ENCODE results near the gene UTP11.

UTP11 gene

DNA sequence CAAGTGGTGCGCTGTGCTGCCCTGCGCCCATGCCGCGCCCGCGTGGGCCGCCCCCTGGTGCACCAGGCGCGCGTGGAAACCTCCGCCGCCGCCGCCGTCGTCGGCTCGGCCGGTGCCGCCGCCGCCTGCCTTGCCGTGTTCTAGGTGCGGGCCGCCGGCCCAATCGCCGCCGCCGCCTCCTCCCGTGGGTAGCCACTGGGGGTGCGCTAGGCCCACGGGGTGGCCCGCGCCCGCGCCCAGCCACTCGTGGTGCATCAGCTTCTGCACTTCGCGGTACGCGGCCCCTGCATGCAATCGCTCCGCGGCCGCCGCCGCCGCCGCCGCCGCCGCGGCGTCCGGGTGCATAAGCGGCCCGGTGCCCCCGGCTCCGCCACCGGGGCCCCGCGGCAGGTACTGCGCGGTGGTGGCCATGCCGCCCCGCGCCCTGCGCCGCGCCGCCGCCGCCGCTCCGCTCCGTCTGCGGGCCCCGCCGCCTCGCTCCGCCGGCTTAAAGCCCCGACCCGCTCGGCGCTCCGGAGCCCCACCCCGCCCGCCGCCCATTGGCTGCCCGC, 33.9 kb downstream of the UTP11 start, which contains the start of gene POU3F1:
POU3F1 (minus strand) TSS at position 461 of the 551 bp plus-strand sequence; CDS start at position 411, 50 bp downstream.
- CTCF ChIA-PET: interaction anchor here (3.2 kb wide), 1 partner anchor 10 kb away, joined by 10 read pairs; no protein-coding TSS in a partner anchor
- DNase-seq: no peak

DNA sequence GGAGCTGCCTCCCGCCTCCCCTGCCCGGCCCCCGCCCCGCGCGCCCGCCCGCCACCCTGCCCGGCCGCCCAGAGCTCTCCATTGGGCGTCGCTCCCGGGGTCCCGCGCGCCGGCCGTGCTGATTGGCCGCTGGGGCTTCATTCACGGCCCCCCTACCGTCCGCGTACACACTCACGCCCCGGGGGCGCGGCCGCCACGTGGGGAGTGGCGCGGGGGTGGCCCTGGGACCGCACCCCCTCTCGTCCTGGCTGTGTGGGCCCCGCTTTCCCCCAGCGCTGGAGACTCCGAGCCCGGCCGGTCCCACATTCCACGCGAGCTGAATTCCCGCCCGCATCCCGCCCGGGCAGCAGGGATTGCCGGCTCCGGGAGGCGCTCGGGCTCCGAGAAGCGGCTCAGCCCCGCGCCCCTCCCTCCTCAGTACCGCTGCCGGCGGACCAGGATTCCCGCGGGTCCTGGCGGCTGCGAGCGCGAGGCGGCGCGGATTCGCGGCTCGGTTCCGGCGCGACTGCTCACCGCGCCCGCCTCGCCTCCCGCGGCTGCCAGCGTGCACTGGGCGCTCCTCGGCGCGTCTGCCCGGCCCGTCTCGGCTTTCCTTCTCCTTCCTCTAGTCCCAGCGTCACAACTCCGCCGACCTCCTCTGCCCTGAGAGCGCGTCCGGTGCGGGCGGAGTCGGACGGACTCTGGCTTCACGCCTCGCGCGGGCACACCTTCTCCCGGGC, 34.5 kb downstream of the UTP11 start:
- no peaks in the 10 kb centered on the region for H3K36me3 ChIP-seq (ENCODE audit: control insufficient read depth in 4 of 4, insufficient read depth in 4 of 4, low read length in 3 of 4)
- H3K4me3 ChIP-seq (ENCODE audit: control insufficient read depth in 1 of 7, extremely low read depth in 1 of 7, insufficient read depth in 4 of 7, low read depth in 2 of 7, low read length in 6 of 7): peak overlapping the region; percentile 17 to 71 (median 32)
- H3K9me3 ChIP-seq (ENCODE audit: control extremely low read depth in 1 of 5, control insufficient read depth in 4 of 5, insufficient read depth in 2 of 5, low read depth in 1 of 5, low read length in 4 of 5): no peaks in the 10 kb centered on the region
- ChIA-PET CTCF (interaction anchor here (1.1 to 3.2 kb wide), 3 partner anchors 10 to 58 kb away, joined by 3 to 10 read pairs (median 3); no protein-coding TSS in a partner anchor), POLR2A (no interaction called here)
- peak in 2 of 3 donors; percentile 69 to 79 for DNase-seq
- H3K4me1 ChIP-seq (ENCODE audit: control extremely low read depth in 1 of 4, control insufficient read depth in 4 of 4, insufficient read depth in 4 of 4, low read length in 3 of 4): peaks cover 0 to 32% (median 25%) of the 10 kb centered on the region in 4 experiments
- WGBS (ENCODE audit: insufficient coverage): under 1% methylated on average over 79 of the region's 99 CpGs
- peaks cover 8 to 78% (median 55%) of the 10 kb centered on the region in 5 experiments for H3K27me3 ChIP-seq (replicated peaks in 2 of 5; ENCODE audit: control insufficient read depth in 4 of 5, insufficient read depth in 5 of 5, low read length in 4 of 5)
- no peak overlapping the region for H3K27ac ChIP-seq (ENCODE audit: insufficient read depth in 1 of 2, low read depth in 1 of 2, low read length in 2 of 2, poor library complexity in 1 of 2, severe bottlenecking in 2 of 2)

More for the DNA sequence above, 33.9 kb downstream of the UTP11 start, which contains the start of gene POU3F1:
- Histone ChIP-seq H3K9me3 (ENCODE audit: control extremely low read depth in 1 of 5, control insufficient read depth in 4 of 5, insufficient read depth in 2 of 5, low read depth in 1 of 5, low read length in 4 of 5) (no peaks in the 10 kb centered on the region), H3K4me1 (ENCODE audit: control extremely low read depth in 1 of 4, control insufficient read depth in 4 of 4, insufficient read depth in 4 of 4, low read length in 3 of 4) (peaks cover 0 to 32% (median 25%) of the 10 kb centered on the region in 4 experiments), H3K4me3 (ENCODE audit: control insufficient read depth in 1 of 7, extremely low read depth in 1 of 7, insufficient read depth in 4 of 7, low read depth in 2 of 7, low read length in 6 of 7) (peak within 1 kb of the TSS; percentile 17 to 71 (median 32)), H3K27me3 (replicated peaks in 2 of 5; ENCODE audit: control insufficient read depth in 4 of 5, insufficient read depth in 5 of 5, low read length in 4 of 5) (peaks cover 8 to 79% (median 53%) of the 10 kb centered on the region in 5 experiments), H3K36me3 (ENCODE audit: control insufficient read depth in 4 of 4, insufficient read depth in 4 of 4, low read length in 3 of 4) (no peaks in the 10 kb centered on the region), H3K27ac (ENCODE audit: insufficient read depth in 1 of 2, low read depth in 1 of 2, low read length in 2 of 2, poor library complexity in 1 of 2, severe bottlenecking in 2 of 2) (no peak within 1 kb of the TSS)
- WGBS (ENCODE audit: insufficient coverage): under 1% methylated on average over 34 of the region's 92 CpGs
- POLR2A ChIA-PET: no interaction called here

- peaks cover 0 to 32% (median 25%) of the 10 kb centered on the region in 4 experiments for H3K4me1 ChIP-seq (ENCODE audit: control extremely low read depth in 1 of 4, control insufficient read depth in 4 of 4, insufficient read depth in 4 of 4, low read length in 3 of 4)
- H3K27ac ChIP-seq (ENCODE audit: insufficient read depth in 1 of 2, low read depth in 1 of 2, low read length in 2 of 2, poor library complexity in 1 of 2, severe bottlenecking in 2 of 2): no peak overlapping the region
- no peaks in the 10 kb centered on the region for H3K36me3 ChIP-seq (ENCODE audit: control insufficient read depth in 4 of 4, insufficient read depth in 4 of 4, low read length in 3 of 4)
- peak overlapping the region in 4 of 7 experiments; percentile 26 to 71 (median 59) for H3K4me3 ChIP-seq (ENCODE audit: control insufficient read depth in 1 of 7, extremely low read depth in 1 of 7, insufficient read depth in 4 of 7, low read depth in 2 of 7, low read length in 6 of 7)
- WGBS (ENCODE audit: insufficient coverage): 34% methylated on average over 33 of the region's 34 CpGs
- ChIA-PET POLR2A (interaction anchor here (0.6 kb wide), 1 partner anchor 738 kb away, joined by 3 read pairs; no protein-coding TSS in a partner anchor), CTCF (interaction anchor here (1.1 to 3.2 kb wide), 5 partner anchors 9 to 59 kb away, joined by 3 to 10 read pairs (median 3); no protein-coding TSS in a partner anchor)
- H3K9me3 ChIP-seq (ENCODE audit: control extremely low read depth in 1 of 5, control insufficient read depth in 4 of 5, insufficient read depth in 2 of 5, low read depth in 1 of 5, low read length in 4 of 5): no peaks in the 10 kb centered on the region
- H3K27me3 ChIP-seq (replicated peaks in 2 of 5; ENCODE audit: control insufficient read depth in 4 of 5, insufficient read depth in 5 of 5, low read length in 4 of 5): peaks cover 8 to 72% (median 53%) of the 10 kb centered on the region in 5 experiments
- DNase-seq: no peak
Measured at GRCh38 chr1:38047603-38048141, 35.1 kb downstream of the UTP11 start.

DNA sequence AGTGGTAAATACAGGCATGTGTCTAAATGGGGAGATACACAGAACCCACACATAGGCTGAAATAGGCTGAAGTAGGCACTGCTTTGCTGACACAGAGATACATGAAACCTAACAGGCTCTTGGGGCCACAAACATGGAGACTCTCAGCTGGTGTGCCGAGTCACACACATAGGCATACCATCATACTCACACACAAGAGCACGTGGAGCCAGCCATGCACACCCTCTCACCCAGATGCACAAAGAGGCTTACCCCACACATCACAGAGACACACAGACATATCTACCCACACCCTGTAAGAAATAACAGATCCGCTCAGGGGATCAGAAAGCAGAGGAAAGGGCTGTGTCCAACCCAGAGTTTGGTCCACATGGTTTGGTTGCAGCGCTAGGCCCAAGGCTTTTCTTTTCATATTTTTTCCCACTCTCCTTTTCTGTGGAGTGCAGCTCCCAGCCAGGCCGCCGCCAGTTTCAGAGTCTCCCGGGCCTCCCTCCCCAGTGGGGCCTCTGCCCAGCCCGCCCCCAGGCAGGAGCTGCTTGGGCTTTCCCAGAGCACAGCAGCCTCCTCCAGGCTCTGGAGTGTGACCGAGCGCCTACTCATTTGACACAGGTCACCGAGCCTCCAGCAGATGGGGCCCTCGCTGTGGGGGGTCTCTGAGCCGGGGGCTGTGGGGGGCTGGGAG, 38.0 kb downstream of the UTP11 start:
- Histone ChIP-seq H3K4me3 (ENCODE audit: control insufficient read depth in 1 of 7, extremely low read depth in 1 of 7, insufficient read depth in 4 of 7, low read depth in 2 of 7, low read length in 6 of 7) (no peak overlapping the region), H3K27ac (ENCODE audit: insufficient read depth in 1 of 2, low read depth in 1 of 2, low read length in 2 of 2, poor library complexity in 1 of 2, severe bottlenecking in 2 of 2) (no peak overlapping the region), H3K9me3 (ENCODE audit: control extremely low read depth in 1 of 5, control insufficient read depth in 4 of 5, insufficient read depth in 2 of 5, low read depth in 1 of 5, low read length in 4 of 5) (no peaks in the 10 kb centered on the region), H3K27me3 (replicated peaks in 2 of 5; ENCODE audit: control insufficient read depth in 4 of 5, insufficient read depth in 5 of 5, low read length in 4 of 5) (peaks cover 6 to 46% (median 33%) of the 10 kb centered on the region in 5 experiments), H3K4me1 (ENCODE audit: control extremely low read depth in 1 of 4, control insufficient read depth in 4 of 4, insufficient read depth in 4 of 4, low read length in 3 of 4) (peaks cover 0 to 24% (median 17%) of the 10 kb centered on the region in 4 experiments), H3K36me3 (ENCODE audit: control insufficient read depth in 4 of 4, insufficient read depth in 4 of 4, low read length in 3 of 4) (no peaks in the 10 kb centered on the region)
- POLR2A ChIA-PET: no interaction called here
- WGBS (ENCODE audit: insufficient coverage): 79% methylated on average over 13 of the region's 13 CpGs
- CTCF ChIA-PET: no interaction called here
- DNase-seq: no peak

- peaks cover 6 to 46% (median 27%) of the 10 kb centered on the region in 5 experiments for H3K27me3 ChIP-seq (replicated peaks in 2 of 5; ENCODE audit: control insufficient read depth in 4 of 5, insufficient read depth in 5 of 5, low read length in 4 of 5)
- no peak overlapping the region for H3K4me3 ChIP-seq (ENCODE audit: control insufficient read depth in 1 of 7, extremely low read depth in 1 of 7, insufficient read depth in 4 of 7, low read depth in 2 of 7, low read length in 6 of 7)
- no peak for DNase-seq
- H3K4me1 ChIP-seq (ENCODE audit: control extremely low read depth in 1 of 4, control insufficient read depth in 4 of 4, insufficient read depth in 4 of 4, low read length in 3 of 4): peaks cover 0 to 20% (median 14%) of the 10 kb centered on the region in 4 experiments
- no peaks in the 10 kb centered on the region for H3K9me3 ChIP-seq (ENCODE audit: control extremely low read depth in 1 of 5, control insufficient read depth in 4 of 5, insufficient read depth in 2 of 5, low read depth in 1 of 5, low read length in 4 of 5)
- H3K36me3 ChIP-seq (ENCODE audit: control insufficient read depth in 4 of 4, insufficient read depth in 4 of 4, low read length in 3 of 4): no peaks in the 10 kb centered on the region
- CTCF ChIA-PET: no interaction called here
- no peak overlapping the region for H3K27ac ChIP-seq (ENCODE audit: insufficient read depth in 1 of 2, low read depth in 1 of 2, low read length in 2 of 2, poor library complexity in 1 of 2, severe bottlenecking in 2 of 2)
- 91% methylated on average over 9 of the region's 9 CpGs for WGBS (ENCODE audit: insufficient coverage)
- POLR2A ChIA-PET: no interaction called here
Measured at GRCh38 chr1:38051079-38051543, 38.6 kb downstream of the UTP11 start.

DNA sequence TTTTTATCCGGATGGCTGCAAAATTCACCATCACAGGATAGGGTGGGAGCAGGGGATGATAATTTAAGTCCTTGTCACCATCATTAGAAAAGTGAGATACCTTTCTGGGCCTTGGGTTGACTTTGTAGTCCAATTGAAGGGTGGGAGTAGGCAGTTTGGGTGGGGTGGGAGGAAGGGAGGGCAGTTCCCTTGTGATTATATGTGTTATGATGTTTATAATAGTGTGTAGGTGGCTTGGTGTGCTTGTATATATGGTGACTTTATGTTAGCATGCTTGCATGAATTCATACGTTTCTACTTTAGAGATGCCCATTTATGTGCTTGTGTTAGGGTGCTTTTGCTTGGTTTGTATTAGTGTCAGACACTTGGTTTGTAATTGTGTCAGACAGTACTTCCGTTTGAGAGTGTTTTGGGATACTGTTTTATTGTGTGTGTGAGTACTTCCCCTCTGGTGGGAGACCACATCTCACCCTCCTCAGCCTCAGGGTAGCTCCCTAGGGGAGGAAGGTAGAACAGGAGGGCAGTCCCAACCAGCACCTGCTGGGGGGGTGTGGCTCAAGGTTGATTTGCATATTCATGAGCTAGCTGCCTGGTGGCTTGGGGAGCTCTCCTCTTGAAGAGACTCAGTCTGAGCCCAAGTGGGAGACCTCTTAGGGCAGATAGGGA, 40.3 kb downstream of the UTP11 start:
- H3K4me1 ChIP-seq (ENCODE audit: control extremely low read depth in 1 of 4, control insufficient read depth in 4 of 4, insufficient read depth in 4 of 4, low read length in 3 of 4): peaks cover 0 to 8% (median 3%) of the 10 kb centered on the region in 4 experiments
- peak in 1 of 3 donors; percentile 35 for DNase-seq
- CTCF ChIA-PET: interaction anchor here (1.4 kb wide), 1 partner anchor 19 kb away, joined by 5 read pairs; no protein-coding TSS in a partner anchor
- POLR2A ChIA-PET: no interaction called here
- 18% methylated on average over 1 of the region's 3 CpGs for WGBS (ENCODE audit: insufficient coverage)
- no peaks in the 10 kb centered on the region for H3K9me3 ChIP-seq (ENCODE audit: control extremely low read depth in 1 of 5, control insufficient read depth in 4 of 5, insufficient read depth in 2 of 5, low read depth in 1 of 5, low read length in 4 of 5)
- no peak overlapping the region for H3K4me3 ChIP-seq (ENCODE audit: control insufficient read depth in 1 of 7, extremely low read depth in 1 of 7, insufficient read depth in 4 of 7, low read depth in 2 of 7, low read length in 6 of 7)
- peaks cover 3 to 48% (median 13%) of the 10 kb centered on the region in 5 experiments for H3K27me3 ChIP-seq (replicated peaks in 2 of 5; ENCODE audit: control insufficient read depth in 4 of 5, insufficient read depth in 5 of 5, low read length in 4 of 5)
- H3K27ac ChIP-seq (ENCODE audit: insufficient read depth in 1 of 2, low read depth in 1 of 2, low read length in 2 of 2, poor library complexity in 1 of 2, severe bottlenecking in 2 of 2): no peak overlapping the region
- H3K36me3 ChIP-seq (ENCODE audit: control insufficient read depth in 4 of 4, insufficient read depth in 4 of 4, low read length in 3 of 4): no peaks in the 10 kb centered on the region
